Measurements from ENCODE around the gene MAPK7. TPM values are rescaled to one million over a fixed set of nuclear protein-coding genes. Genes with fewer than 3 reads are reported as not detected.

The MAPK7 gene
- polyA plus RNA-seq, 2 of the 4 experiments (the other 2 are of a cell fraction), result 7.2 to 25.8 TPM

DNA sequence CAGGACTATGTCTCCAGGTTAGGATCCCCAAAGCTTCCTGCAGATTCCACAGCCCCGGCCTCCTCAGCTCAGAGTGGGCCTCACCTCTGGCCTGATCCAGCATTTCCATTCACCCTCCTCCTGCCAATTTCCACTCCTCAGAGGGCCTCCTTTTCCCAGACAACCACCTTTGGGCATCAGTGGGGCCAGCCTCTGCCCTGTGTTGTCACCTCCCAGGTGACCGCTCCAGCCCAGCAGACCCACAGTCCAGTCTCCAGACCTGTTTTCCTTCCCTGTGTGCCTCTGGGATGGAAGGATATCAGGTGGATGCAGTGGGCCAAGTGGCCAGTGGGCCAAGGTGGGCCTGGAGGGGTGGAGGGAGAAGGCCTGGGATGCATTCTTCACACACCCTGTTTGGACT is 48.5 kb upstream of the MAPK7 start (continued):
- TF ChIP-seq, protein P1, sequence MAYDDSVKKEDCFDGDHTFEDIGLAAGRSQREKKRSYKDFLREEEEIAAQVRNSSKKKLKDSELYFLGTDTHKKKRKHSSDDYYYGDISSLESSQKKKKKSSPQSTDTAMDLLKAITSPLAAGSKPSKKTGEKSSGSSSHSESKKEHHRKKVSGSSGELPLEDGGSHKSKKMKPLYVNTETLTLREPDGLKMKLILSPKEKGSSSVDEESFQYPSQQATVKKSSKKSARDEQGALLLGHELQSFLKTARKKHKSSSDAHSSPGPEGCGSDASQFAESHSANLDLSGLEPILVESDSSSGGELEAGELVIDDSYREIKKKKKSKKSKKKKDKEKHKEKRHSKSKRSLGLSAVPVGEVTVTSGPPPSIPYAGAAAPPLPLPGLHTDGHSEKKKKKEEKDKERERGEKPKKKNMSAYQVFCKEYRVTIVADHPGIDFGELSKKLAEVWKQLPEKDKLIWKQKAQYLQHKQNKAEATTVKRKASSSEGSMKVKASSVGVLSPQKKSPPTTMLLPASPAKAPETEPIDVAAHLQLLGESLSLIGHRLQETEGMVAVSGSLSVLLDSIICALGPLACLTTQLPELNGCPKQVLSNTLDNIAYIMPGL (CRISPR knock-in tag; IDR thresholded peaks at IDR 0.05; ENCODE audit: borderline replicate concordance), result no peak
- no peak for TF ChIP-seq CBX2 (IDR thresholded peaks at IDR 0.05; ENCODE audit: borderline replicate concordance, low read depth)
- TF ChIP-seq ZSCAN20 (CRISPR knock-in tag; IDR thresholded peaks at IDR 0.05), result no peak
- TF ChIP-seq PBX3 (IDR thresholded peaks at IDR 0.05), result no peak
- no peak for TF ChIP-seq CHD4 (IDR thresholded peaks at IDR 0.05; ENCODE audit: borderline replicate concordance)
- no peak for TF ChIP-seq JUNB (IDR thresholded peaks at IDR 0.05)
- no peak for TF ChIP-seq HEYL (CRISPR knock-in tag; IDR thresholded peaks at IDR 0.05)
- TF ChIP-seq HES2 (IDR thresholded peaks at IDR 0.05), result no peak
- no peak for TF ChIP-seq EHF (CRISPR knock-in tag; IDR thresholded peaks at IDR 0.05)

DNA sequence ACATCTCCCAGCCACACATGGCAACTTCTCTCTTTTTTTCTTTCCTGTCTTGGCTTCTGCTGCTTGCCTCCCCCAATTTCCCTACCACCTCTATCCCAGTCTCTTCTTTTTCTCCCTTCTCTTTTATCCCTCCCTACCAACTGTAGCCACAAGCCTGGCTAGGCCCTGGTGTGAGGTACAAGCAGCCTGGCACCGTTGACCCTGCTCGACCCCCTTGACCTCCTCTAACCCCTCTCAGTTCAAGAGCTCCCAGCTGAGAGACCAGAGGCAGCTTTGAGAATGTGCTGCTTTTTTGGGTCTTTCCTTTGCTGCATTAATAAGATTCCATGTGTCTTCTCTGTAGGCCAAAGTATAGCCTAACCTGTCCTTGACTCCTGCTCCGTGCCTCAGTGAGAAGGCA is 48.0 kb upstream of the MAPK7 start:
- ATAC-seq, result no peak
- TF ChIP-seq ZFP36 (IDR thresholded peaks at IDR 0.05; ENCODE audit: borderline replicate concordance, partially characterized antibody) (no peak), FOSB (CRISPR knock-in tag; IDR thresholded peaks at IDR 0.05) (no peak), PBX3 (IDR thresholded peaks at IDR 0.05) (no peak), KDM1A (IDR thresholded peaks at IDR 0.05; ENCODE audit: low read depth) (no peak), BHLHE40 (IDR thresholded peaks at IDR 0.05; ENCODE audit: low read depth, low read length) (no peak)
- H3K4me3 ChIP-seq, result no peak overlapping the region
- H3K27ac ChIP-seq, result peak overlapping the region in 1 of 2 experiments; percentile 17; a peak in 1 of 6 replicates
- peaks cover 4% of the 10 kb centered on the region; the same call in 2 of the 3 replicates for H3K9me3 ChIP-seq
- ChIA-PET CTCF (interaction anchor here (0.8 to 2.5 kb wide), 3 partner anchors 8 to 117 kb away, joined by 3 to 5 read pairs (median 4); partner anchors contain the start of gene B9D1), POLR2A (no interaction called here)
- peaks cover 23% of the 10 kb centered on the region for H3K4me1 ChIP-seq
- WGBS (ENCODE audit: missing lambda C conversion rate), result 81% methylated on average over 3 of the region's 3 CpGs
- no peak for DNase-seq (ENCODE audit: low read depth in 1 of 2, low spot score in 1 of 2)
- FAIRE-seq, result no peak
- H3K4me2 ChIP-seq, result no peak overlapping the region

DNA sequence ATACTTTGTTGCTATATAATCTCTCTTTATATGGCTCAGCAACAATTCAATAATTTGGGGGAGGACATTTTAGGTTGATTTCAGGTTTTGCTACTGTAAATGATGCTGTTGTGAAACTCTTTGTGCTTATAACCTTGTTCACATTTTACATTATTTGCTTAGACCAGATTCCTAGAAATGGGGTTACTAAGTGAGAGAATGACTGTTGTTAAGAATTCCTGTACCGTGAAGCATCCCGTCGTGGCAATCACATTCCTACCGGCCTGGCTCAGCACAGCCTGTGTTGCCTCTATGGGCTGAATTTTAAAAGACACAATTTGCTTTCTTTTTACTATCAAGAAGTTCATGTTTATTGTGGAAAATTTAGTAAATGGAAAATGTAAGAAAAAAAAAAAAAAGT is 47.2 kb upstream of the MAPK7 start:
- TF ChIP-seq CEBPB (IDR thresholded peaks at IDR 0.05), result no peak
- no peak for TF ChIP-seq HEYL (CRISPR knock-in tag; IDR thresholded peaks at IDR 0.05)
- no peak for TF ChIP-seq CHD2 (IDR thresholded peaks at IDR 0.05; ENCODE audit: low read length, partially characterized antibody)
- no peak for TF ChIP-seq BHLHE40 (IDR thresholded peaks at IDR 0.05; ENCODE audit: low read depth, low read length)
- no peak for TF ChIP-seq NR3C1 (IDR thresholded peaks at IDR 0.05)
- no peak for TF ChIP-seq MAX (IDR thresholded peaks at IDR 0.05)
- TF ChIP-seq RNF2 (IDR thresholded peaks at IDR 0.05; ENCODE audit: borderline replicate concordance, low read depth), result no peak
- no peak for TF ChIP-seq MAZ (IDR thresholded peaks at IDR 0.05; ENCODE audit: borderline replicate concordance, low read depth, low read length)
- no peak for TF ChIP-seq JUNB (IDR thresholded peaks at IDR 0.05)
- TF ChIP-seq MYC (IDR thresholded peaks at IDR 0.05; ENCODE audit: borderline replicate concordance, low read length), result no peak
- TF ChIP-seq PBX3 (IDR thresholded peaks at IDR 0.05), result no peak
- TF ChIP-seq FOSL2 (IDR thresholded peaks at IDR 0.05), result no peak
- TF ChIP-seq FOSL2 (CRISPR knock-in tag; IDR thresholded peaks at IDR 0.05), result no peak
- no peak for TF ChIP-seq BCL3 (IDR thresholded peaks at IDR 0.05)
- TF ChIP-seq EP300 (IDR thresholded peaks at IDR 0.05), result no peak
- TF ChIP-seq RCOR1 (IDR thresholded peaks at IDR 0.05; ENCODE audit: low read depth, low read length), result no peak
- TF ChIP-seq NFE2L2 (conservative IDR thresholded peaks at IDR 0.05; ENCODE audit: low read length), result no peak
- TF ChIP-seq NPAS2 (CRISPR knock-in tag; IDR thresholded peaks at IDR 0.05; ENCODE audit: borderline replicate concordance), result no peak
- TF ChIP-seq EHMT2 (IDR thresholded peaks at IDR 0.05; ENCODE audit: low read depth), result no peak
- ATAC-seq (no peak), FAIRE-seq (peak; percentile 98), DNase-seq (ENCODE audit: low read depth in 1 of 2, low spot score in 1 of 2) (no peak)
- Histone ChIP-seq H3K4me3 (no peak overlapping the region), H3K4me2 (no peak overlapping the region), H3K27ac (no peak overlapping the region; a peak in 1 of 6 replicates), H3K4me1 (peaks cover 23% of the 10 kb centered on the region), H3K9me3 (no peaks in the 10 kb centered on the region; the same call in 2 of the 3 replicates)
- WGBS (ENCODE audit: missing lambda C conversion rate), result 58% methylated on average over 4 of the region's 4 CpGs
- ChIA-PET CTCF (interaction anchor here (0.8 to 2.5 kb wide), 2 partner anchors 9 to 116 kb away, joined by 4 to 5 read pairs; no protein-coding TSS in a partner anchor), POLR2A (no interaction called here)
